Upper lobe of left lung (tissue), 4 donors: ENCODE results near the gene SND1.

Experiments used
- CTCF ChIP-seq, 6 experiments: fragments of 450-650 bp in 4 of 6; fragments of 200-600 bp in 2 of 6; sonication (generic) in 2 of 6; IDR thresholded peaks; one replicate each; pipeline ENCODE4 v1.5.1; 2016 to 2019; ENCODE audit warnings: antibody characterized with exemption in 6 of 6
- EP300 ChIP-seq, 4 donors: sonication (generic); formaldehyde crosslinking; IDR thresholded peaks; one replicate each; pipeline ENCODE4 v1.5.1; 2017; ENCODE audit warnings: antibody characterized with exemption in 4 of 4, control low read depth in 2 of 4
- POLR2A ChIP-seq, 4 donors: fragments of 450-650 bp; IDR thresholded peaks; one replicate each; pipeline ENCODE4 v1.5.1; 2016 to 2017; ENCODE audit warnings: antibody characterized with exemption in 4 of 4, mild to moderate bottlenecking in 2 of 4
- POLR2AphosphoS5 ChIP-seq, 2 donors: sonication (generic); formaldehyde crosslinking; IDR thresholded peaks; one replicate each; pipeline ENCODE4 v1.5.1; 2017; ENCODE audit warnings: antibody characterized with exemption in 2 of 2

- TF ChIP-seq CTCF (IDR thresholded peaks at IDR 0.05), result no peak
- no peak for TF ChIP-seq POLR2A (IDR thresholded peaks at IDR 0.05)
- TF ChIP-seq EP300 (IDR thresholded peaks at IDR 0.05), result no peak
- TF ChIP-seq POLR2AphosphoS5 (IDR thresholded peaks at IDR 0.05), result no peak
Measured at GRCh38 chr7:127887096-127887495, 235.1 kb downstream of the SND1 start.
